GM19351 (cell line): ENCODE data around the gene TMCC2.
A peak's percentile ranks its signal among the peaks of the same experiment; 100 is the strongest.

Experiments
- ATAC-seq: cut with Tn5 transposase; IDR thresholded peaks from one replicate; pipeline ENCODE4 v1.9.1; 2021; ENCODE audit warnings: mild to moderate bottlenecking, moderate library complexity; ENCODE audit not compliant: unreplicated experiment

The TMCC2 gene

GRCh38 chr1:205239078-205239477 is 11.3 kb downstream of the TMCC2 start:
- ATAC-seq: no peak

DNA sequence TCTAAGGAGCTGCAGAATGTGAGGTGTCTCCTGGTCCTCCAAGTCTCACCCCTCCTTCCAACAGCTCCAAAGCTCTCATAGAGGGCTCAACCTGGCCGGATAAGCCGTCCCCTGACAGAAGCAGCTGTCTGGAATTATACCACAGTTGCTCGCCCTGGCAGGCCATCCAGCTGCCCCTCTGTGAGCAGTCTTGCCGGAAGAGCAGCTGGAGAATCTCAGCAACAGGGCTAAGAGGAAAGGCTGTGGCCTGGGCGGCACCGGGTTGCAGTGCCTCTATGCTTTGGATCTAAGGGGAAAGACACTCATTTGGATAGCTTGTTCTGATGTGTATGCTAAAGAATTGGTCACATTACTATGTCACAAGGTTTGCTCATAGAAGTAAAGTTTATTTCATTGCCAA is 12.4 kb downstream of the TMCC2 start:
- no peak for ATAC-seq

- no peak for ATAC-seq
Observed at GRCh38 chr1:205240569-205240968, 12.8 kb downstream of the TMCC2 start.

DNA sequence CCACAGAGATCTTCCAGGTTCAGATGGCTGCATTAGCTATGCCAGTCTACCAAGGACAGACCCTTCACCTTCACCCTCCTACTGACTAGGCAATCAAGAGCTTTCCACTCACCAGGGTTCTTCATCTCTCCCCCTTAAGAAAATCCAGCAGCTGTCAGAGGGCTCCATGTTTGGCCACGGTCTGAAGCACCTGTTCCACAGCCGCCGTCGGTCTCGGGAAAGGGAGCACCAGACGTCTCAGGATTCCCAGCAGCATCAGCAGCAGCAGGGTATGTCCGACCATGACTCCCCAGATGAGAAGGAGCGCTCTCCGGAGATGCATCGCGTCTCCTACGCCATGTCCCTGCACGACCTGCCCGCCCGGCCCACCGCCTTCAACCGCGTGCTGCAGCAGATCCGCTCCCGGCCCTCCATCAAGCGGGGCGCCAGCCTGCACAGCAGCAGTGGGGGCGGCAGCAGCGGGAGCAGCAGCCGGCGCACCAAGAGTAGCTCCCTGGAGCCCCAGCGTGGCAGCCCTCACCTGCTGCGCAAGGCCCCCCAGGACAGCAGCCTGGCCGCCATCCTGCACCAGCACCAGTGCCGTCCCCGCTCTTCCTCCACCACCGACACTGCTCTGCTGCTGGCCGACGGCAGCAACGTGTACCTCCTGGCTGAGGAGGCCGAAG is 13.8 kb downstream of the TMCC2 start:
- ATAC-seq: no peak

DNA sequence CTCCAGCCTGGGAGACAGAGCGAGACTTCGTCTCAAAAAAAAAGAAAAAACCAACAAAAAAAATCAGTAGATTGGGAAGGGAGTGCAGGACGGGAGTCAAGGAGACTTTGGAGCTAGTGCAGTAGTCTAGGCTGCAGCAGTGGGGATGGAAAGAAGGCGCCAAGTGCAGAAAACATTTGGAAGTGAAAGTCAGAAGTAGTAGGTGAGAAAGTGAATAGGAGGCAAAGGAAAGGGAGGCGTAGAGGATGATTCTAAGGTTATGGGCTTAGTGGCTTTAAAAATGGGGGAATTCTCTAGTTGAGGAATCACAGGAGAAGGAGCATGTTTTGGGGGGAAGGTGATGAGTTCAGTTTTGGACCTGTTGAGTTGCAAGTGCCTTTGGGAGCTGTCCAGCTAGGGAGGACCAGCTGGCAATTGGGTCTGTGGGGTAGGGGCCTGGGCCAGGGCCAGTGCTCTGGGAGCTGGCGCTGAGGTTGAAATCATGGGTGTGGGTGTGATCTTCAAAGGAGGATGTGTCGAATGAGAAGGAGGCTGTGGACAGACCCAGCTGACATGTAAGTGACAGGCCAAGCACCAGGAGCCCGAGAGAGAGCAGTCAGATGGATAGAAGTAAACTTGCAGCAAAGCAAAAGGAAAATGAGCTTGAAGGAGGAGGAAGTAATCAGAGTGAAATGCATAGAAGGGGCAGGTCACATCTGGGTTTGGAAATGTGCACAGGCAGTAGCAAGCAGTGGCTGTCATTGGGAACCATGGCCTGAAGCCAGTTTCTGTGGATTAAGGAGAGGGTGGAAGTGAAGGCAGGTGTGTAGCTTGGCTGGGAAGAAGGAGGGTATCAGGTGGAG is 15.8 kb downstream of the TMCC2 start:
- ATAC-seq: no peak

- ATAC-seq: no peak
Observed at GRCh38 chr1:205244384-205244783, 16.6 kb downstream of the TMCC2 start.

DNA sequence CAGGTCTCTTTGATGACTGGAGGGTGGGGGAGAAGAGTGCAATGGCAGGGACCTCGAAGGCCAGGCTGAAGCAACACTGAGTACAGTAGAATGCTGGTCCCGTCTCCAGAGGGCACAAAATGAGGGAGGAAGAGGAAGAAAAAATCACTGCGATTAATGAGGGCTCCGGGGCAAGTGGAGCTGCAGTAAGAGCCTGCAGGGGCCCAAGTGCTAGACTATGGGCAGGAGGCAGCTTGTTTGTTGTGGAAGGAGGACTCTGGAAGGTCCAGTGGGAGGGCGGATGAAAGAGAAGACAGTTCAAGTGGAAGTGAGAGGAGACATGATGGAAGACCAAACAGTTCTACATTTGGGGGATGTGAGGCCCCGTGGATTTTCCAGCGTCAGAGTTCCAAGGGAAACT is 17.4 kb downstream of the TMCC2 start:
- ATAC-seq: no peak

DNA sequence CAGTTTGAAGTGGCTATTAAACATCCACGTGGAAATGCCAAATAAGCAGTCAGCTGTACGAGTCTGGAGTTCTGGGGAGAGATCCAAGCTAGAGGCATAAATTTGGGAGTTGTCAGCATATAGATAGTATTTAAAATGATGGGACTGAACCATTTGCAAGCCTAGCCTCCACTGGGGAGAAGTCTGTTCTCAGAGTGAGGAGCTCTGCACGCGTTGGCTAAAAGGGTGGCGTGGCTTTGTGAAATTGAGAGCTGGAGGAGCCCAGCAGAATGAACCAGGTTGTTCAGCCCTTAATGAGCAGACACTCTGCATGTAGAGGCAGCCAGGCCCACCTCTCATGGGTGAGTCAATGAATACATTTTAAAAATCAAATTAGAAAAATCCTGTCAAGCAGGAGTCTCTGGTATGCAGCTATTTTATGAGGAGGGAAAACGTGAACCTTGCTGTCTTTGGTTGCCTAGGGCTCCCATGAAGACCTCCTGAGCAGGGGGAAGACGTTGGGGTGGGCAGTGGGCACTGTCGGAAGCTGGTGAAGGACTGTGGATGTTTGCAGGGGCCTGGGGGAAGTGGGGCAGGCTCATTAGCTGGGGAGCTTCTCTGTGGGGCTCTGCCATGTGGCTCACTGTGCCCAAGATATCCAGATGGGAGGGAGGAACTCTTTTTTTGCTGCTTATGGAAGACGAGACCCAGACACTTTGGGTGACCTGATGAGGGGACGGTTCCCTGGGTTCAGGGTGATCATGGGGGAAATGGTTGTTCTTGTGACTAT is 18.8 kb downstream of the TMCC2 start:
- ATAC-seq: no peak

GRCh38 chr1:205247130-205247921 is 19.6 kb downstream of the TMCC2 start:
- no peak for ATAC-seq

DNA sequence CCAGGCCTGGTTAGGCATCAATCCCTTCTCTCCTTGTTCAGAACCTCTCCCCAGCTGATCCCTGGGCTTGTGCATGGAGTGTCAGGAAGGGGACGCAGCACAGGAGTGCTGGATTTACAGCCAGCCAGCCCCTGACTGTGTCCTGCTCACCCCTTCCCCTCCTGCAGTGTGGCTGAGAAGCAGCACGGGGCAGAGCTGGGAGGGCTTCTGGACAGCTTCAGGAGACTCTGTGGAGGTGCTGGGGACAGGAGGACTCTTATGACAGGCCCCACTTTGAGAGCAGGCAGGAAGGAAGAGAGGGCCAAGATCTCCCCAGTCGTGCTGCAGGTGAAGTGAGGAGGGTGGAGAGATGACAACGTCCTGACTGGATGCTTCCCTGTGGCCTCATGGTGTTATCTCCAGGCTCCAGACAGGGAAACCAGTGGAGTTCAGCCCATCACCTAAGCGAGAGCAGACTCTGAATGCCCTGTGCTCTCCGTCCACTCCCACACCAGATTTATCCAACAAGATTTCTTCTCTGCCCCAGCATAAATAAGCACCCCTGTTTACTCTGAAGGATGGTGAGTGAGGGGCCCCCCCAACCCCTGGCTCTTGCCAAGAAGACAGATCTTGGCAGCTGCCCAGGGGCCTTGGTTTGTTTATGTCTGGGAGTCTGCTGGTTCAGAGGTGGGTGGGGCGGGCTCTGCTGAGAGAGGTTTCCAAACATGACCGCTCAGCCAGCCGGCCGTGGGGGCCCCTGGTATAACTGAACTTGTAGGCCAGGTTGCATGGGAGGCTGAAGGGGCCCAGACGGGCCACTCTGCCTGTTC is 21.3 kb downstream of the TMCC2 start:
- ATAC-seq: no peak

GRCh38 chr1:205249651-205250050 is 21.9 kb downstream of the TMCC2 start:
- no peak for ATAC-seq

DNA sequence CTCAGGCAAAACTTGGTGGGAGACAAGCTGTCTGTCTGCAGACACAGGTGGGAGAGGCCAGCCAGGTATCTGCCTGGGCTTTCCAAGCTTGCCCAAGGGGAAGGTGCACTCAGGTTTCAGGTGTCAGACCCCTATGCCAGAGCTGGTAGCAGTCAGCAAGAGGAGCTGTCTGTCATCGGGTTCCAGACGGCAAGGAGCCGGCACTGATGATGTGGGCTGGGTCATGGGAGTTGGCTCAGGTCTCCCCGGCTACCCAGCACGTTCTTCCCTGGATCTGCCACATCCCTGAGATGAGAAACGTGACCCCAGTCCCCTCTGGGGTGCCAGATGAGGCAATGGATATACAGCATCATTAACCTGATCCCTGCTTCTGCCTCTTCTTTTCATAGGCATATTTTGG is 23.0 kb downstream of the TMCC2 start:
- ATAC-seq: no peak

- no peak for ATAC-seq
Observed at GRCh38 chr1:205251576-205251975, 23.8 kb downstream of the TMCC2 start.

DNA sequence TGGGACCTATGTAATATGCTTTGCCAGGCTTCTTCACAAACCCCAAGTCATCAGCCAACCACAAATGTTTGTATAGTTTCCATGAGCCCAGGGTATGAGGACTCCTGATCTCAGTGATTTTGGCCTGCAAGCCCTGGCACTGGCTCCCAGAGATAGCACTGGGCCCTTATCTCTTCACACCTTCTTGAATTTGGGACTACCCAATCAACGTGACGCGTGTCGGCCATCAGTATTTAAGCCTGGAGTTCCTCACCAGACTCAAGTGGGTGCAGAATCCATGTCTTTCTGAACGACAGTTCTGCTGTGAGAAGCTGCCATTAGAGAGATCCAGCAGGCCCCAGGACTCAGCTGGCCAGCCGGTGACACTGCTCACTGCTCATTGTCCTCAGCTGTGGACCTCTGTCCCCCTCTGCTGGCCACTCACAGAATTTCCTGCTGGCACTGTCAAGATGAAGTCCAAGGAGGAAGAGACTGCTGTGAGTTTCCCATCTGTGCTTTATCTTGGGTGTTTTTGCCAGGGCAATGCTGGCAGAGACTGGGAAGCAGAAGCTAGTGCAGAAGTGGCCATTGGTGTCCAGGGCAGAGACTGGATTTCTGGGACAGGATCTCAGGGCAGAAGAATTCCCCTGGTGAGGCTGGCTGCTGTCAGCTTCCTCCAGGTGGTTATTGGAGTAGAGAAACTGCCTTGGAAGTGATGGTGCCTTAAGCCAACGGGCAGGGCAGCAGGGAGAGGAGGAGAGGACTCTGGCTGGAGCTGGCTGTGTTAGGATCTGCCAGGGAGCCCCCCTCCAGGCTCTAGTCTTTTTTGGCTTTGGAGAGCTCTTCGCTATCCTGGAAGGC is 28.4 kb downstream of the TMCC2 start:
- ATAC-seq: peak; percentile 55

- no peak for ATAC-seq
Observed at GRCh38 chr1:205256951-205257625, 29.3 kb downstream of the TMCC2 start.

- no peak for ATAC-seq
Observed at GRCh38 chr1:205257735-205258134, 30.0 kb downstream of the TMCC2 start.

DNA sequence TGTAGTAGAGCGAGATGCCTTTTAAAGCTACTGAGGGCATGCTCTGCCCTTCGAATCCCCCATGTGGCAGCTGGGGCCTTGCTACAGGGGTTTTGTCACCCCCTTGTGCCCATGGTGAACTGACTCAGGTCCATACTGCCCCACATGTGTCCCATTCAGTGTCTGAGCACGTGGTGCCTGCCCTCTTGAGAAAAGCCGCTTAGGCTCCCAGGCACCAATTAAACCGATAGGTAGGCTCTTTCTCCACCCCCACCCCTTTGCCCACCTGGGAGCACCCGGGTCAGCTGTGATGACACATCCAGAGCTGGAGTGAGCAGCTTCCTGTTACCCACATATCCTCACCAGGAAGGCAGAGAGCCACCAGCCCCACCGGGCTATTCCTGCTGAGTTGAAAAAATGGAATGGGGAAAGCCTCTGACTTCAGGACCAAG is 30.5 kb downstream of the TMCC2 start:
- ATAC-seq: no peak

- no peak for ATAC-seq
Observed at GRCh38 chr1:205258719-205259118, 31.0 kb downstream of the TMCC2 start.
